SK-N-SH treated with all-trans-retinoic acid at 6 μM for 48 hours (cell line): ENCODE results near the gene NECAB3.
A peak's percentile ranks its signal among the peaks of the same experiment; 100 is the strongest.

ENCODE experiments used
- ATAC-seq: fragments of 200-7000 bp; cut with Tn5 transposase; 3 replicates; pipeline ENCODE4 v1.9.1; 2020; ENCODE audit warnings: mild to moderate bottlenecking, moderate library complexity
- CREB5 ChIP-seq: fragments of 250-450 bp; sonication (Bioruptor Pico); IDR thresholded peaks from 2 replicates; pipeline ENCODE4 v1.5.1; 2020; ENCODE audit warnings: low read depth, mild to moderate bottlenecking, moderate library complexity
- CSDC2 ChIP-seq: fragments of 250-450 bp; sonication (Bioruptor Pico); IDR thresholded peaks from 2 replicates; pipeline ENCODE4 v1.5.0; 2020; ENCODE audit warnings: mild to moderate bottlenecking, moderate library complexity
- CSRNP3 ChIP-seq: fragments of 250-450 bp; sonication (Bioruptor Pico); IDR thresholded peaks from 2 replicates; pipeline ENCODE4 v1.5.1; 2021; ENCODE audit warnings: mild to moderate bottlenecking, moderate library complexity
- ESRRG ChIP-seq: fragments of 250-450 bp; sonication (Bioruptor Pico); IDR thresholded peaks from 2 replicates; pipeline ENCODE4 v1.6.1; 2021; ENCODE audit warnings: mild to moderate bottlenecking
- ISL1 ChIP-seq: fragments of 250-450 bp; sonication (Bioruptor Pico); IDR thresholded peaks from 2 replicates; pipeline ENCODE4 v2.1.2; 2022; ENCODE audit warnings: mild to moderate bottlenecking, moderate library complexity
- PATZ1 ChIP-seq: fragments of 250-450 bp; sonication (Bioruptor Pico); IDR thresholded peaks from 2 replicates; pipeline ENCODE4 v1.8.0; 2020; ENCODE audit warnings: mild to moderate bottlenecking, moderate library complexity, borderline replicate concordance
- POU6F1 ChIP-seq: fragments of 250-450 bp; sonication (Bioruptor Pico); IDR thresholded peaks from 2 replicates; pipeline ENCODE4 v1.8.0; 2021; ENCODE audit warnings: low read depth, mild to moderate bottlenecking, moderate library complexity, borderline replicate concordance
- PPARA ChIP-seq: fragments of 250-450 bp; sonication (Bioruptor Pico); IDR thresholded peaks from 2 replicates; pipeline ENCODE4 v1.5.0; 2020; ENCODE audit warnings: mild to moderate bottlenecking, borderline replicate concordance
- RARB ChIP-seq: fragments of 250-450 bp; sonication (Bioruptor Pico); IDR thresholded peaks from 2 replicates; pipeline ENCODE4 v1.8.0; 2021; ENCODE audit warnings: mild to moderate bottlenecking, moderate library complexity
- TCF4 ChIP-seq: fragments of 250-450 bp; sonication (Bioruptor Pico); IDR thresholded peaks from 2 replicates; pipeline ENCODE4 v1.8.0; 2021; ENCODE audit warnings: mild to moderate bottlenecking, moderate library complexity, borderline replicate concordance
- ZC3H10 ChIP-seq: fragments of 250-450 bp; sonication (Bioruptor Pico); IDR thresholded peaks from 2 replicates; pipeline ENCODE4 v1.5.1; 2021; ENCODE audit warnings: mild to moderate bottlenecking, moderate library complexity
- ZFP3 ChIP-seq: fragments of 250-450 bp; sonication (Bioruptor Pico); IDR thresholded peaks from 2 replicates; pipeline ENCODE4 v1.5.0; 2020; ENCODE audit warnings: mild to moderate bottlenecking, moderate library complexity
- ZFP30 ChIP-seq: fragments of 450-650 bp; formaldehyde crosslinking; IDR thresholded peaks from 2 replicates; pipeline ENCODE4 v1.5.0; 2022; ENCODE audit warnings: mild to moderate bottlenecking, moderate library complexity
- ZNF565 ChIP-seq: fragments of 450-650 bp; formaldehyde crosslinking; conservative IDR thresholded peaks from 2 replicates; pipeline ENCODE4 v1.5.0; 2020; ENCODE audit warnings: low read depth, mild to moderate bottlenecking, moderate library complexity
- ZNF70 ChIP-seq: fragments of 450-650 bp; formaldehyde crosslinking; IDR thresholded peaks from 2 replicates; pipeline ENCODE4 v1.5.0; 2020; ENCODE audit warnings: mild to moderate bottlenecking, moderate library complexity
- ZNF8 ChIP-seq: fragments of 450-650 bp; formaldehyde crosslinking; IDR thresholded peaks from 2 replicates; pipeline ENCODE4 v1.5.0; 2020; ENCODE audit warnings: mild to moderate bottlenecking, moderate library complexity
- TF ChIP-seq, protein P1 (sequence below): fragments of 250-450 bp; sonication (Bioruptor Pico); IDR thresholded peaks from 2 replicates; pipeline ENCODE4 v1.5.0; 2020; ENCODE audit warnings: mild to moderate bottlenecking, moderate library complexity

The NECAB3 gene

GRCh38 chr20:33649201-33649681, 25.0 kb downstream of the NECAB3 start:
- TF ChIP-seq PATZ1 (CRISPR knock-in tag) = no peak
- TF ChIP-seq RARB (CRISPR knock-in tag) = no peak
- no peak for TF ChIP-seq ZFP3
- TF ChIP-seq CREB5 (CRISPR knock-in tag) = no peak
- no peak; the same call in 1 of the 2 replicates for TF ChIP-seq TCF4 (CRISPR knock-in tag)
- no peak for TF ChIP-seq CSRNP3 (CRISPR knock-in tag)
- TF ChIP-seq ZC3H10 = no peak
- no peak for TF ChIP-seq ZFP30 (CRISPR knock-in tag)
- TF ChIP-seq ESRRG (CRISPR knock-in tag) = no peak
- TF ChIP-seq, protein P1, sequence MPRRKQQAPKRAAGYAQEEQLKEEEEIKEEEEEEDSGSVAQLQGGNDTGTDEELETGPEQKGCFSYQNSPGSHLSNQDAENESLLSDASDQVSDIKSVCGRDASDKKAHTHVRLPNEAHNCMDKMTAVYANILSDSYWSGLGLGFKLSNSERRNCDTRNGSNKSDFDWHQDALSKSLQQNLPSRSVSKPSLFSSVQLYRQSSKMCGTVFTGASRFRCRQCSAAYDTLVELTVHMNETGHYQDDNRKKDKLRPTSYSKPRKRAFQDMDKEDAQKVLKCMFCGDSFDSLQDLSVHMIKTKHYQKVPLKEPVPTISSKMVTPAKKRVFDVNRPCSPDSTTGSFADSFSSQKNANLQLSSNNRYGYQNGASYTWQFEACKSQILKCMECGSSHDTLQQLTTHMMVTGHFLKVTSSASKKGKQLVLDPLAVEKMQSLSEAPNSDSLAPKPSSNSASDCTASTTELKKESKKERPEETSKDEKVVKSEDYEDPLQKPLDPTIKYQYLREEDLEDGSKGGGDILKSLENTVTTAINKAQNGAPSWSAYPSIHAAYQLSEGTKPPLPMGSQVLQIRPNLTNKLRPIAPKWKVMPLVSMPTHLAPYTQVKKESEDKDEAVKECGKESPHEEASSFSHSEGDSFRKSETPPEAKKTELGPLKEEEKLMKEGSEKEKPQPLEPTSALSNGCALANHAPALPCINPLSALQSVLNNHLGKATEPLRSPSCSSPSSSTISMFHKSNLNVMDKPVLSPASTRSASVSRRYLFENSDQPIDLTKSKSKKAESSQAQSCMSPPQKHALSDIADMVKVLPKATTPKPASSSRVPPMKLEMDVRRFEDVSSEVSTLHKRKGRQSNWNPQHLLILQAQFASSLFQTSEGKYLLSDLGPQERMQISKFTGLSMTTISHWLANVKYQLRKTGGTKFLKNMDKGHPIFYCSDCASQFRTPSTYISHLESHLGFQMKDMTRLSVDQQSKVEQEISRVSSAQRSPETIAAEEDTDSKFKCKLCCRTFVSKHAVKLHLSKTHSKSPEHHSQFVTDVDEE = no peak
- TF ChIP-seq ZNF8 (CRISPR knock-in tag) = no peak
- no peak for TF ChIP-seq CSDC2 (CRISPR knock-in tag)
- no peak for TF ChIP-seq ISL1
- no peak for TF ChIP-seq PPARA (CRISPR knock-in tag)
- ATAC-seq = peak; percentile 8; the same call in 1 of the 3 replicates

- TF ChIP-seq ZNF70 (CRISPR knock-in tag) (peak; percentile 5; the same call in 1 of the 2 replicates), PPARA (CRISPR knock-in tag) (no peak), ZFP30 (CRISPR knock-in tag) (no peak), ISL1 (no peak), ZFP3 (no peak)
- TF ChIP-seq, protein P1 = no peak
Observed at GRCh38 chr20:33648396-33649004, 25.7 kb downstream of the NECAB3 start.

GRCh38 chr20:33647603-33648395, 26.4 kb downstream of the NECAB3 start:
- no peak for TF ChIP-seq POU6F1 (CRISPR knock-in tag)
- no peak for TF ChIP-seq PPARA (CRISPR knock-in tag)
- no peak for TF ChIP-seq ZNF565 (CRISPR knock-in tag)
- no peak for TF ChIP-seq PATZ1 (CRISPR knock-in tag)
- no peak for TF ChIP-seq CSRNP3 (CRISPR knock-in tag)
- TF ChIP-seq ESRRG (CRISPR knock-in tag) = no peak
- TF ChIP-seq ISL1 = no peak
- no peak for TF ChIP-seq ZNF8 (CRISPR knock-in tag)
- TF ChIP-seq ZC3H10 = no peak
- no peak for ATAC-seq

More at GRCh38 chr20:33648396-33649004, 25.7 kb downstream of the NECAB3 start:
- ATAC-seq = no peak
